IMR-90 (cell line): Measurements from ENCODE around the gene MED13. TPM values are rescaled to one million over a fixed set of nuclear protein-coding genes. Genes with fewer than 3 reads are reported as not detected.

ENCODE experiments used
- ATAC-seq: fragments of 200-7000 bp; cut with Tn5 transposase; 2 replicates; pipeline ENCODE4 v1.9.1; 2020; ENCODE audit warnings: low read depth, mild to moderate bottlenecking, moderate library complexity
- BruUV-seq: library from RNA; stranded (reverse); fragments of 400-500 nt; replicated peaks from 2 replicates; lab custom pipeline; 2021; lab: Mats Ljungman, UMichigan
- CTCF ChIA-PET: fragments of 300-600 bp; formaldehyde crosslinking; extraction: SDS; loops from one replicate; lab custom pipeline; 2021; ENCODE audit warnings: antibody characterized with exemption; lab: Yijun Ruan, JAX
- POLR2A ChIA-PET: fragments of 300-600 bp; sonication (Branson Sonifier 250); formaldehyde crosslinking; loops from one replicate; lab custom pipeline; 2022; ENCODE audit warnings: antibody characterized with exemption; ENCODE audit not compliant: unreplicated experiment; lab: Charles Lee
- DNase-seq: peaks from one replicate; pipeline ENCODE4 v3.0.0; 2013
- H2AFZ ChIP-seq: replicated peaks from 2 replicates; pipeline ENCODE3; 2013; ENCODE audit warnings: low read length, mild to moderate bottlenecking; ENCODE audit not compliant: poor library complexity
- H2AK5ac ChIP-seq: 2 replicates; pipeline ENCODE4 v1.6.1; 2013; ENCODE audit warnings: low read depth, low read length, inconsistent platforms
- H2AK9ac ChIP-seq: replicated peaks from 2 replicates; pipeline ENCODE3; 2013; ENCODE audit warnings: mild to moderate bottlenecking, low read depth, low read length, moderate library complexity; ENCODE audit not compliant: poor library complexity
- H2BK120ac ChIP-seq: 2 replicates; pipeline ENCODE4 v1.6.1; 2013; ENCODE audit warnings: low read depth, low read length, inconsistent platforms
- H2BK15ac ChIP-seq: 3 replicates; pipeline ENCODE4 v1.6.1; 2013; ENCODE audit warnings: low read depth, low read length, inconsistent platforms
- H2BK20ac ChIP-seq: 2 replicates; pipeline ENCODE4 v1.6.1; 2013; ENCODE audit warnings: low read depth, mild to moderate bottlenecking, inconsistent platforms, low read length, moderate library complexity
- H2BK5ac ChIP-seq: 2 replicates; pipeline ENCODE4 v1.6.1; 2013; ENCODE audit warnings: mild to moderate bottlenecking, low read depth, low read length, inconsistent platforms; ENCODE audit not compliant: poor library complexity, severe bottlenecking
- H3K14ac ChIP-seq: replicated peaks from 2 replicates; pipeline ENCODE4 v1.6.1; 2013; ENCODE audit warnings: low read depth, low read length, inconsistent platforms
- H3K18ac ChIP-seq: 2 replicates; pipeline ENCODE4 v1.6.1; 2013; ENCODE audit warnings: low read depth, low read length, control low read depth
- H3K23ac ChIP-seq: 2 replicates; pipeline ENCODE4 v1.6.1; 2013; ENCODE audit warnings: low read depth, low read length, inconsistent platforms
- H3K27ac ChIP-seq: 2 replicates; pipeline ENCODE4 v1.5.1; 2013; ENCODE audit warnings: mild to moderate bottlenecking, control low read depth, low read length; ENCODE audit not compliant: insufficient read depth
- H3K27me3 ChIP-seq: 2 replicates; pipeline ENCODE4 v1.6.1; 2013; ENCODE audit warnings: low read length; ENCODE audit not compliant: control insufficient read depth, insufficient read depth
- H3K36me3 ChIP-seq: 2 replicates; pipeline ENCODE4 v1.6.1; 2013; ENCODE audit warnings: low read length, mixed read lengths; ENCODE audit not compliant: control insufficient read depth, insufficient read depth
- H3K4ac ChIP-seq: 2 replicates; pipeline ENCODE4 v1.6.1; 2013; ENCODE audit warnings: low read depth, low read length, inconsistent platforms
- H3K4me1 ChIP-seq: 2 replicates; pipeline ENCODE4 v1.6.1; 2013; ENCODE audit warnings: low read length, mixed read lengths; ENCODE audit not compliant: control insufficient read depth, insufficient read depth
- H3K4me2 ChIP-seq: 2 replicates; pipeline ENCODE4 v1.6.1; 2013; ENCODE audit warnings: low read depth, mild to moderate bottlenecking, control low read depth, low read length, moderate library complexity
- H3K4me3 ChIP-seq: 2 replicates; pipeline ENCODE4 v1.5.1; 2013; ENCODE audit warnings: low read depth, mild to moderate bottlenecking, control low read depth, low read length, moderate library complexity; ENCODE audit not compliant: insufficient read depth
- H3K56ac ChIP-seq: 2 replicates; pipeline ENCODE4 v1.6.1; 2013; ENCODE audit warnings: low read length, inconsistent platforms; ENCODE audit not compliant: insufficient read depth; ENCODE audit errors: extremely low read depth
- H3K79me1 ChIP-seq, 2 experiments: 2 replicates each; pipeline ENCODE4 v1.6.1; 2013; ENCODE audit warnings: low read length in 2 of 2, inconsistent platforms in 1 of 2, low read depth in 1 of 2
- H3K9ac ChIP-seq: 2 replicates; pipeline ENCODE4 v1.6.1; 2013; ENCODE audit warnings: low read depth, low read length, control low read depth
- H3K9me1 ChIP-seq: 2 replicates; pipeline ENCODE4 v1.6.1; 2013; ENCODE audit warnings: low read length, inconsistent platforms; ENCODE audit not compliant: insufficient read depth
- H3K9me3 ChIP-seq: 2 replicates; pipeline ENCODE4 v1.6.1; 2013; ENCODE audit warnings: low read length; ENCODE audit not compliant: control insufficient read depth, insufficient read depth
- H4K20me1 ChIP-seq: 2 replicates; pipeline ENCODE4 v1.6.1; 2013; ENCODE audit warnings: low read length, inconsistent platforms; ENCODE audit not compliant: insufficient read depth
- H4K5ac ChIP-seq: 2 replicates; pipeline ENCODE4 v1.6.1; 2013; ENCODE audit warnings: mild to moderate bottlenecking, low read depth, low read length, control low read depth
- H4K8ac ChIP-seq, 2 experiments: 2 replicates each; pipeline ENCODE4 v1.6.1; 2013; ENCODE audit warnings: low read depth in 2 of 2, low read length in 2 of 2, control low read depth in 1 of 2, inconsistent platforms in 1 of 2
- H4K91ac ChIP-seq: 2 replicates; pipeline ENCODE4 v1.6.1; 2013; ENCODE audit warnings: low read depth, low read length, inconsistent platforms; ENCODE audit not compliant: insufficient read depth
- BHLHE40 ChIP-seq: fragments of 150-350 bp; IDR thresholded peaks from 2 replicates; pipeline ENCODE4 v1.6.1; 2016; ENCODE audit warnings: mild to moderate bottlenecking, low read depth, low read length
- RAD21 ChIP-seq: IDR thresholded peaks from 2 replicates; pipeline ENCODE4 v1.6.1; 2012; ENCODE audit warnings: low read length, improper control_type of control experiment
- WGBS, 2 experiments: methylation state at CpG; one replicate each; pipeline versions ENCODE4 v1.1.5 to v1.1.7; 2013; ENCODE audit warnings: missing lambda C conversion rate in 2 of 2; ENCODE audit not compliant: insufficient read length in 1 of 2; ENCODE audit errors: extremely low coverage in 2 of 2; 5-methylcytosine and 5-hydroxymethylcytosine counted together
- dilution Hi-C: fragments of 300-500 bp; cut with HindIII; formaldehyde crosslinking; loops from one replicate; pipeline ENCODE4 v1.14.3; 2018; ENCODE audit warnings: low sequenced_read_pairs; ENCODE audit not compliant: unreplicated experiment
- in situ Hi-C: fragments of 300-500 bp; cut with MboI; formaldehyde crosslinking; loops from 3 replicates; pipeline ENCODE4 v1.14.3; 2019; ENCODE audit warnings: low sequenced_read_pairs, inconsistent platforms, mixed read lengths
- intact Hi-C: fragments of 100-400 bp; cut with micrococcal nuclease; formaldehyde crosslinking; loops from 2 replicates; pipeline ENCODE4 v1.10.0; 2022
- polyA plus RNA-seq, 3 experiments: library from polyadenylated mRNA; depleted of rRNA; stranded (reverse); fragments of >200 nt; gene quantifications; 2 replicates each; pipeline ENCODE4 v1.2.3, GENCODE V29; 2012; ENCODE audit warnings: low replicate concordance in 1 of 3
- total RNA-seq: library from RNA; depleted of rRNA; stranded (reverse); fragments of >200 nt; gene quantifications from 2 replicates; pipeline ENCODE4 v1.2.3, GENCODE V29; 2012

Gene MED13
- total and polyA plus RNA-seq, 2 of the 4 experiments (the other 2 are of a cell fraction): 9.7 to 67.2 TPM

- H3K4me2 ChIP-seq: no peak overlapping the region
- intact Hi-C loops: no loop called here
- in situ Hi-C loops: no loop called here
Observed at GRCh38 chr17:61996916-61997605, 68.0 kb downstream of the MED13 start.

More at GRCh38 chr17:61996916-61997605, 68.0 kb downstream of the MED13 start:
- ChIA-PET POLR2A (no interaction called here), CTCF (no interaction called here)
- WGBS, 2 experiments: no CpG with 5 or more reads among the region's 4 CpGs
- no peak overlapping the region for H2AK9ac ChIP-seq
- no peak overlapping the region for H2BK15ac ChIP-seq
- TF ChIP-seq BHLHE40: no peak
- no peak for TF ChIP-seq RAD21
- no peaks in the 10 kb centered on the region for H3K27me3 ChIP-seq
- H4K8ac ChIP-seq: no peak overlapping the region
- H4K91ac ChIP-seq: no peak overlapping the region
- no peak overlapping the region for H2BK120ac ChIP-seq
- no peak overlapping the region for H3K56ac ChIP-seq
- H3K9me3 ChIP-seq: no peaks in the 10 kb centered on the region
- H3K9me1 ChIP-seq: 0 out of 2 replicates have a peak, but pooled peaks cover 2% of the 10 kb centered on the region
- H3K4me1 ChIP-seq: no peaks in the 10 kb centered on the region
- DNase-seq (no peak), ATAC-seq (no peak)
- H2AK5ac ChIP-seq: no peak overlapping the region
- H3K36me3 ChIP-seq: peaks cover 13% of the 10 kb centered on the region
- H2AFZ ChIP-seq: no peak overlapping the region
- H2BK5ac ChIP-seq: no peak overlapping the region
- H4K20me1 ChIP-seq: peaks cover 18% of the 10 kb centered on the region
- H3K18ac ChIP-seq: no peak overlapping the region
- H3K4ac ChIP-seq: no peak overlapping the region
- dilution Hi-C loops: no loop called here
- H3K9ac ChIP-seq: no peak overlapping the region
- H3K4me3 ChIP-seq: no peak overlapping the region
- H3K23ac ChIP-seq: no peak overlapping the region
- H3K79me1 ChIP-seq: peaks cover 8 to 39% of the 10 kb centered on the region in 2 experiments; a peak in 3 of 4 replicates
- H4K5ac ChIP-seq: no peak overlapping the region
- H2BK20ac ChIP-seq: no peak overlapping the region
- H3K14ac ChIP-seq: no peak overlapping the region
- BruUV-seq: no TSS peak
- H3K27ac ChIP-seq: no peak overlapping the region
